SK-N-SH (cell line): ENCODE measurements around the gene PLCB1.

Source experiments
- EP300 ChIP-seq, 2 experiments: IDR thresholded peaks; 2 replicates each; pipeline versions ENCODE4 v1.4.0 to v1.6.1; 2012; ENCODE audit warnings: borderline replicate concordance in 1 of 2, low read depth in 1 of 2, low read length in 1 of 2
- GATA2 ChIP-seq: sonication (generic); formaldehyde crosslinking; IDR thresholded peaks from 2 replicates; pipeline ENCODE4 v1.5.0; 2020; ENCODE audit warnings: mild to moderate bottlenecking, missing genetic modification reagents
- MXI1 ChIP-seq: IDR thresholded peaks from 2 replicates; pipeline ENCODE4 v1.6.1; 2012; ENCODE audit warnings: mild to moderate bottlenecking, low read depth, low read length, improper control_type of control experiment
- POLR2AphosphoS5 ChIP-seq: IDR thresholded peaks from 2 replicates; pipeline ENCODE4 v1.6.1; 2012; ENCODE audit warnings: low read depth, low read length
- RFX5 ChIP-seq: IDR thresholded peaks from 2 replicates; pipeline ENCODE4 v1.6.1; 2012; ENCODE audit warnings: mild to moderate bottlenecking, improper control_type of control experiment, low read length
- TF ChIP-seq, protein P1 (sequence below): fragments of 200-600 bp; sonication (generic); IDR thresholded peaks from 2 replicates; pipeline ENCODE4 v1.6.1; 2017; ENCODE audit warnings: antibody characterized with exemption, mild to moderate bottlenecking, moderate library complexity

DNA sequence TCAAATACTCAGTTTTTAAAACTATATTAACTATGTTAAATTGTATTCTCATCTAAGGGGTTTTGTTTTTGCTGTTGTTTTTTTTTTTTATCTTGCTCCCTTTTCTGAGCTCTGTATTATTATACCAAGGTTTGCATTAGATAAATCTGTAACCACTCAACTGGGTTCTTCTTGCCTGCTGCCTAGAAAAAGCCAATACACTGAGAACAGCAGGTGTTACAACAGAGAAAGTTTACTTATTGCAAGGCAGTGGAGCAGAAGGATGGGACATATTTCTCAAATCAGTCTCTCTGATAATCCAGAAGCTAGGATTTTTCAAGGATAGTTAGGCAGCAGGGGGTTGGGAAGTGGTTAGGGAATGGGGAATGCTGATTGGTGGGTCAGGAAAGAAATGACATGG, 558.0 kb downstream of the PLCB1 start:
- TF ChIP-seq, protein P1, sequence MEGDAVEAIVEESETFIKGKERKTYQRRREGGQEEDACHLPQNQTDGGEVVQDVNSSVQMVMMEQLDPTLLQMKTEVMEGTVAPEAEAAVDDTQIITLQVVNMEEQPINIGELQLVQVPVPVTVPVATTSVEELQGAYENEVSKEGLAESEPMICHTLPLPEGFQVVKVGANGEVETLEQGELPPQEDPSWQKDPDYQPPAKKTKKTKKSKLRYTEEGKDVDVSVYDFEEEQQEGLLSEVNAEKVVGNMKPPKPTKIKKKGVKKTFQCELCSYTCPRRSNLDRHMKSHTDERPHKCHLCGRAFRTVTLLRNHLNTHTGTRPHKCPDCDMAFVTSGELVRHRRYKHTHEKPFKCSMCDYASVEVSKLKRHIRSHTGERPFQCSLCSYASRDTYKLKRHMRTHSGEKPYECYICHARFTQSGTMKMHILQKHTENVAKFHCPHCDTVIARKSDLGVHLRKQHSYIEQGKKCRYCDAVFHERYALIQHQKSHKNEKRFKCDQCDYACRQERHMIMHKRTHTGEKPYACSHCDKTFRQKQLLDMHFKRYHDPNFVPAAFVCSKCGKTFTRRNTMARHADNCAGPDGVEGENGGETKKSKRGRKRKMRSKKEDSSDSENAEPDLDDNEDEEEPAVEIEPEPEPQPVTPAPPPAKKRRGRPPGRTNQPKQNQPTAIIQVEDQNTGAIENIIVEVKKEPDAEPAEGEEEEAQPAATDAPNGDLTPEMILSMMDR: no peak
- TF ChIP-seq POLR2AphosphoS5 (no peak), EP300 (IDR thresholded peaks at IDR 0.05; ENCODE audit: borderline replicate concordance in 1 of 2, low read depth in 1 of 2, low read length in 1 of 2) (no peak), MXI1 (no peak), GATA2 (CRISPR knock-in tag) (no peak), RFX5 (no peak)
